NCI-H1694 (cell line): ENCODE measurements around the gene SPARC.
A peak's percentile ranks its signal among the peaks of the same experiment; 100 is the strongest.
"Not testable (repeated sequence)": the region's sequence is repeated elsewhere in the genome, so short reads cannot be mapped to it uniquely, and the experiment has no call there.

Experiments
- DNase-seq: peaks from one replicate; lab custom pipeline; 2025; lab: John Stamatoyannopoulos, UW

SPARC gene

DNA sequence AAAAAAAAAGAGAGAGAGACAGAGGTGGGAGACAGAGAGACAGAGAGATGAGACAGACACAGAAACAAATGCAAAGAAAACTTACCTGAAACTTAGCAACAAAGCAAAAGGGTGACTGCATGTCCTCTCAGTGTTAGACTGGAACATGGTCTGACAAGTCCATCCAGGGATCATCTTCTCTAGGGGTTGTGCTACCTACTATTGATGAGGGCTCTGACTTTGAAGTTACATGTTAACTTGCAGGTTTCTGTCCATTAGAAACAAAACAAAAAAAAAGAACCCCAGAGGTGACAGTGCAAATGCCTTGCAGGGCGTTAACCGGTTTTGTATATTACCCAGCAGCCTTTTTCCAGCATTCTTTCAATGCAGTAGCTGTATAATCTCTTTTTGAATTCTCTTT, 13.6 kb upstream of the SPARC start:
- no peak for DNase-seq

DNA sequence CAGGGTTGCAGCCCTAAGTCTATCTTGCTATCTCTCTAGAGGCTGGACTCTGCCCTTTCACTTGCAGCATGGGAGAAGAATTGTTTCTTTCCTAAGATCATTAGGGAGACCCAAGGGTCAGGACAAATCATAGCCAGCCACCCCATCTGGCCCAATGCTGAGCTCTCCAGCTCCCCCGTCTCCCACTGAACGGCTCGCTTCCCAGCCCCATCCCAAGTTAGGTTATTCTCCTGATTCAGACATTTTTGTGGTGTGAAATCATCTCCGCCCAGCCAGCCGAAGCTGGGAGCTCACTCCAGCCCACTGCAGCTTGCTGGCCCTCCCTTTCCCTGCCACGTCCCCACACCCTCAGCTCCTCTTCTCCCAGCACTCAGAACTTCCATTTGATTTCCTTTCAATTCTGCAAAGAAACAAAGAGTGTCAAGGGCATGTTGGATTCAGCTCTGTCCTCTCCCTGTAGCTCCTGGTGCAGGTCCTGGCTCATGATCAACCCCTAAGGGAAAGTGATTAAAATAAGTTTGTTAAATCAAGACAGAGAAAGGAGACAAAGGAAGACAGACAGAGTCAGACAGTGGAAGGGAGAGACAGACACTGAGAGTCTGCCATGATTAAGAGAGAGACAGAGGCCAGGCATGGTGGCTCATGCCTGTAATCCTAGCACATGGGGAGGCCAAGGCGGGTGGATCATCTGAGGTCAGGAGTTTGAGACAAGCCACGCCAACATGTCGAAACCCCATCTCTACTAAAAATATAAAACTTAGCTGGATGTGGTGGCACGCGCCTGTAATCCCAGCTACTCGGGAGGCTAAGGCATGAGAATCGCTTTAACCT, 12.6 kb upstream of the SPARC start:
- no peak for DNase-seq

DNA sequence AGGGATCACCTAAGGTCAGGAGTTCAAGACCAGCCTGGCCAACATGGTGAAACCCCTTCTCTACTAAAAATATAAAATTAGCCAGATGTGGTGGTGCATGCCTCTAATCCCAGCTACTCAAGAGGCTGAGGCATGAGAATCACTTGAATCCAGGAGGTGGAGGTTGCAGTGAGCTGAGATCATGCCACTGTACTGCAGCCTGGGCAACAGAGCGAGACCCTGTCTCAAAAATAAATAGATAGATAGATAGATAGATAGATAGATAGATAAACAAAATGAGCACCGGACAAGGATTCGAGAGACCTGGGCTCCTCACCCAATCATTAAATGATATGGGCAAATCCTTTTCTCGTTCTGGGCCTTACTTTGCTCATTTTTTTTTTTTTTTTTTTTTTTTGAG, 11.4 kb upstream of the SPARC start:
- DNase-seq = not testable (repeated sequence)

DNA sequence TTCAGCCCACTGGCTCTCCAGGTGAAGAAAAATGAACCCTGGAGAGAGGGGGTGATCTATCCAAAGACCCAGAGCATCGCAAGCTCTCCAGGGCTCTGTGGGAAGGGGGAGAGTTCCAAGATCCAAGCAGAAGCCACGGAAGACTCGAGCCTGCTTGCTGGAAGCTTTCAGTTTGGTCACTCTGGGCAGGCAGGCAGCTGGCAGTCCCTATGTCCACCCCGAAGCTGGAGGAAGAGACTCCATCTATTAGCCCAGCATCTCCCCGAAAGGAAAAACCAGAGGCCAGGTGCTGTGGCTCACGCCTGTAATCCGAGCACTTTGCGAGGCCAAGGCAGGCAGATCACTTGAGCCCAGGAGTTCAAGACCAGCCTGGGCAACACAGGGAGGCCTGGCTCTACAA, 10.7 kb upstream of the SPARC start:
- no peak for DNase-seq

DNA sequence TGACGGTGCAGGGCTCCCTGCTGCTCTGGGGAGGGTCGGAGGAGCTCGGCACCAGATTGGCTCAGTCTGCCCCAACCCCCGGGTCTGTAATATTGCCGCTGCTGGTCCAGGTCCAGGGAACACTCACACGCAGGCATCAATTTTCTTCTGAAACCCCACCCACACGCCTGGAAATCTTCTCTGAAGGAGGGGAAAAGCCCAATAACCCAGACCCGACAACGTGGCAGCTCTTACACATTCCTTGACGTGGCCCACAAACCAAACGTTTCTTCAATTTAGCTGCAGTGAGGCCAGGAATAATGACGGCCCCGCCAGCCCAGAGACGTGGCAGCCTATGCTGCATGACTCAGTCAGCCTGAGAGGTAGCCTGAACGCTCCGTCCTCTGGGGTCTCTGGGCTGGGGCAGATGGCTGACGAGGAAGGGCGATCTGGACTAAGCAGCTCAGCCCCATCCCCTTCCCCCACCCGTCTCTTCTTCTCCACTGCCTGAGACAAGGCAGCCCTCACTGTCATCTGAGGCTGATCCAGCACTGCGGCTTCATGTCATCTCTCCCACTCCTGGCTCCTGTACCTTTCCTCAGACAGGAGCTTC, 9.9 kb upstream of the SPARC start:
- DNase-seq = no peak

DNA sequence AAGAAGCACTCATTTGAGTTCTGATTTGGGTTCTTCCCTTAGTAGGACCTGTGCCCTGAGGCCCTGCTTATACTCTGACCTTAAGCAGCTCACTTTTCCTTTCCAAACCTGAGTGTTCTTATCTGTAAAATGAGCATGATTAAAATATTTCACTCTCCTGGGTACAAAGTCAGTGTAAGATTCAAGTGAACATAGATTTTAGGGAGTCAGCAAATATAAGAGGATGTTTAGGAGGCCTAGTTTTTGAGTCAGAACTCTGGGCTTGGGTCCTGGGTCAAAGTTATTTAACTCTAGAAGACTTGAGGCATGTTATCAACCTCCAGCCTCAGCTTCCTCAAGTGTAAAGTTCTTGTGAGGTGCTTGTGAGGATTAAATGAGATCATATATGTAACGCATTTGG, 8.7 kb upstream of the SPARC start:
- DNase-seq = no peak

DNA sequence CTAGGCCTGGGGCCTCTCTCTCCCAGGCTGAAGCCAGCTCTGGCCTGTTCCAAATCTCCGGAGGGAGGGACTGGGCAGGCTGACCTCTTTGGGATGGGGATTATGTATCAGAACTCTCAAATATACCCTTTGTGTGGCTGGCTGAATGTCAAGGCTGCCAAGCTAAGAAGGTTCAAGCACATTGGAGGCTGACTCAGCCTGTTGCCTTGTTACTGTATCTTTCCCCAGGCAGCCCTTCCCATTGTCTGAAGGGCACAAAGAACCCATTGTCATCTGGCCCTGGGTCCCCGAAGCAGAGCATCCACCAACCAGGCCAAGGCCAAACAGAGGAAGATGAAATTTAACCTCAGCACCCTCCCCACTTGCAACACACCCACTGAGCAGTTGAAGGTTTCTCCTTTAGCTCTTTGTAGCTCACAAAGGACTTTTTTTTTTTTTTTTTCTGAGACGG, 7.3 kb upstream of the SPARC start:
- no peak for DNase-seq

DNA sequence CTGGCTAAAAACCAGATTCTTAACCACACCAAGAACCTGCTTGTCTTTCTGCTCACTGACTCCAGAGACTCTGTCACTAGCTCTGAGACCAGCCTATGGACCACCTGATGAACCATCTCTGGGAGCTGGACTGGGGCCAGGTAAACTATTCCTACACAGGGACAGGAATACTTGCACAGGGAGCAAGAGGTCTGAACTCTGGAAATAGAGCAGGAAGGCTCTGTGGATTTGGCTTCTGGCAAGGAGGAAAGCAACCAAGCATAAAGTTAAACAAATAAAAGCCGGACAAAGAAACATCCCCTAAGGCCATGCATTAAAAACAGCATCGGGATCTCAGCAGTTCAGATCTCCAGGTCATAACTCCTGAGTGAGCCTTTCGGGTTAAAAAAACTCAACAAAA, 5.6 kb upstream of the SPARC start:
- no peak for DNase-seq

DNA sequence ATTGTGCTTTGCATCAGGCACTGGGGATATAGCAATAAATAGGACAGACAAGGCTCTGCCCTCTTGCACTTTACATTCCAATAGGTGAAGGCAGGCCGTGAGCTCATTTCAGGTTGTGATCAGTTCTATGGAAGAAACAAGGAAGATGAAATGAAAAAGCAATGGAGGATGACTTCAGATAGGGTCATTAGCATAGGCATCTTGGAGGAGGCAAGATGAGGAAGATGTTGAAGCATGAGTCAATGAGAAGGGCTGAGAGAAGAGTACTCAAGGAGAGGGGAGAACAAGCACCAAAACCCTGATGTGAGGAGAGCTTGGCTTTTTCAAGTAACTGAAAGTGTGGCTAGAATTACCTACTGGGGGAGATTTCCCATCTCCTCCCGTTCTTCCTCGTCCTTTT, 5.0 kb upstream of the SPARC start:
- no peak for DNase-seq

DNA sequence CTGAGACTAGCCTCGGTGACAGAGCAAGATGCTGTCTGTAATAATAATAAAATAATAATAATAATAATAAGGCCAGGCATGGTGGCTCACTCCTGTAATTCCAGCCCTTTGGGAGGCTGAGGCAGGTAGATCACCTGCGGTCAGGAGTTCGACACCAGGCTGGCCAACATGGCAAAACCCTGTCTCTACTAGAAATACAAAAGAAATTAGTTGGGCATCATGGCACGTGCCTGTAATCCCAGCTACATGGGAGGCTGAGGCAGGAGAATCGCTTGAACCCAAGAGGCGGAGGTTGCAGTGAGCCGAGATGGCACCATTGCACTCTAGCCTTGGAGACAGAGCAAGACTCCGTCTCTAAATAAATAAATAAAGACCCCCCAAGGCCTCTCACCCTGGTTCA, 2.9 kb upstream of the SPARC start:
- not testable (repeated sequence) for DNase-seq

DNA sequence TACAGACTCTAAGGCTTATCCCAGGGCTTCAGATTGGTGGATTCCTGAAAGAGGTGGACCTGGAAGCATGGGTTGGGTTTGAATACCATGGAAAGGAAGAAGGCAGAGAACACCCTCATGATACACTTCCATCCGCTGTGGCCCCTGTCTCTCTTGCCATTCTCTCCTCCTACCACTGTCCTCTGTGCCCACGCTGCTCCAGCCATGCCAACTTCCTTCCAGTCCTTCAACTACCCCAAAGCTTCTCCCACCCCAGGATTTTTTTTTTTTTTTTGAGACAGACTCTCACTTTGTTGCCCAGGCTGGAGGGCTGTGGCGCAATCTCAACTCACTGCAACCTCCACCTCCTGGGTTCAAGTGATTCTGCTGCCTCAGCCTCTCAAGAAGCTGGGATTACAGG, 1.7 kb upstream of the SPARC start:
- DNase-seq = no peak

DNA sequence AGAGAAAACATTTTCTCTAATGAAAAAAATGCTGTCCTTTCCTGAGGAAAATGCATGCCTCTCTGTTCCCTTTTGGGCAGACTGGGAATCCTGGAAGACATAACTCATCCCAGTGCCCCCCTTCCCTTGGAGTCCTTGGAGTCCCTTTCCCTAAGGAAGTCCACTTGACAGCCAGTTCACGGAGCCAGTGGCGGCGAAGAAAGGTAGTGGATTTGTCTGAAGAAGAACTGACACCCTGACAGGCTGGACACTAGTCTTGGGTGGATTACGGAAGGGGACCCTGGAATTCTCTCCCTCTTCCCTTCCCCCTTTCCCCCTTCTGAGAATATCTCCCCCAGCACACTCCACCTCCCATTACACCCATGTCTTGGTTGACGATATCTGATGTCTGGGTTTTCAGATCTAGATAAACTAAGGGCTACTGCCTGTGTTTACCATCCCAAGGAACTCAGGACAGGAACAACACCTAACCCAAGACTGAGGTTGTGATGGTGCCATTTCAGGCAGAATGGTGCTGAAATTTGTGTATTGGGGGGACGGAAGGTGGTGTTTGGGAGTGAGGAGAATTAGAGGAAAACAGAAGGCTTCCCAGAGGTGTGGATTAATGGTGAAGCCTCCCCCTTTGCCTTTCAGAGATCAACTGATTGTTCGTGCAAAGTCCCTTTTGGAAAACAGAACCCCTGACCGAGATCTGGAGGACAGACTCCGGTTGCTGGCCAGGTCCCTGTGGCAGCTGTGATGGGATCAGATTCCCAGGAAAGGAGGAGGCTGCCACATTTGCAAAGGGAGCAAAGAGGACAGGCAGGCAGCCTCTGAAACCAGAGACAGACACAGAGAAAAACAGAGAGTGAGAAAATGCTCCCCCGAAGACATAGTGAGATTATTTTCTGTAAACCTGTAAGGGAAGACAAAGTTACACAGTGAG, 704 bp downstream of the SPARC start:
- DNase-seq = no peak

DNA sequence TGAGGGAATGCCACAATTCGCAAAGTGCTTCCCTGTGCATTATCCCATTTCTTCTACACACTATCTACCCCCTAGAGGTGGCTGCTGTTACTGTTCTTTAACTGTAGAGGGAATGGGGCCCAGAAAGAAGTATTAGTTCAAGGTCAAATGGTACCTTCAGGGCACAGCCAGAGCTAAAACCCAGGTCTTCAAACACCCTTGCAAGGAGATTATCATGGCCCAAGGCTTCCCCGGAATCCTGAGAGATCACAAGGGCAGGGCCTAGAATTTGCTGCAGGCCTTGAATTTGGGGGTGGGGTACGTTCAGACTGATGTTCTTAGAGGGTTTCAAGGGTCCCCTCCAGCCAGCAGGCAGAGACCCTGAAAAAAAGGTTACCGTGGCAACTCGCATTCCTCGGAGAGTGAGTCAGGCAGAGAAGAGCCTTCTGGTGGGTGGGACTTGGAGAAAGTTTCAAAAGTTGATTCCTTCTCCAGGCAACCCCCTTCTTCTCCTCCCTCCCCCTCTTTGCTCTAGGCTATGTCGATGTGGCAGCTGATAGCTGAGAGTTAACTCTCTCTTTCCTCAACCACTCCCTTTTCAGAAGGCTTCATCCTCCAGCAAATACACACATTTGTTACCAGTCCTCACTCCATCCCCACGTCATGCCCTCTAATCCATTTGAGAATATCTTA, 1.9 kb downstream of the SPARC start:
- no peak for DNase-seq

DNA sequence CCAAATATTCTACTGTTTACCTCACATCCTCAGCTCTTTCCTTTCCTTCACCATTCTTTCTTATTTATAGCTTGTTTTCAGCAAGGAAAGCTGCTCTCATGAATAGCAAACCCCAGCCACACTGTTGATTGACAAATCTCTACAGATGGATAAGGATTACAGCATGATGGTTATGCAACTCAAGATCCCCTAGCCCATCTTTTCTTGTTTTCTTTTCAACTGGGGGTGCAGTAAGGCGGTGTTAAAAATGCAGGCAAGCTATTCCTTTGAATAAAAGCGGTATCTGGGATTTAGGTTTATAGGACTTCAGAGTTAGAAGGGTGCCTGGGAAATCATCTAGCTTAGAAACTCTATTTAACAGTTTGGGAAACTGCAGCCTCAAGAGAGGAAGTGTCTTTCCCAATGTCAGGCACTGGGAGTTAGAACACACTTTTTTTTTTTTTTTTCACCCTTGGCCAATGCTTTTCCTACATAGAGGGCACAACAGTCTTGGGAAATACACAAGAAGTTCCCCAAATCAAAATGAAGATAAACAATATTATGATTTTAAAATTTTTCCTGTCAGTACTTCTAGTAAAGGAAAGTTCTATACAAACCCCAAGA, 2.6 kb downstream of the SPARC start:
- DNase-seq = no peak

DNA sequence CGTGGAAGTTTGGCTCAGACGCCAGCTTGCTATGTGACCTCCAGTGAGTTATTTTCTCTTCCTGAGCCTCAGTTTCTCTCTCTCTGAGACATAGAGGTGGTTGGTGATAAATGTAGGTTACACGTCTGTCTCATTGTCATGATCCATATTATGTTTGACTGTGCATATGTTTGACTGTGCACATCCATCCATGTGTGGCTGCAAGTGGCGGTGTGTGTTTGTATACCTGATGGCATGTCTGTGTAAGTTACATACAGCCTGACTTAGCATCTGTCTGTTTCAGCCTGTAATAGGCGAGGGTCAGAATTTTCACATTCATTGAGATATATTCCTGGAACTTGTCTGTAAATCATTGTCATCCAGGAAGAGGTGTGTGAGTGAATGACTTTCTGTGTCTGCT, 3.3 kb downstream of the SPARC start:
- no peak for DNase-seq

DNA sequence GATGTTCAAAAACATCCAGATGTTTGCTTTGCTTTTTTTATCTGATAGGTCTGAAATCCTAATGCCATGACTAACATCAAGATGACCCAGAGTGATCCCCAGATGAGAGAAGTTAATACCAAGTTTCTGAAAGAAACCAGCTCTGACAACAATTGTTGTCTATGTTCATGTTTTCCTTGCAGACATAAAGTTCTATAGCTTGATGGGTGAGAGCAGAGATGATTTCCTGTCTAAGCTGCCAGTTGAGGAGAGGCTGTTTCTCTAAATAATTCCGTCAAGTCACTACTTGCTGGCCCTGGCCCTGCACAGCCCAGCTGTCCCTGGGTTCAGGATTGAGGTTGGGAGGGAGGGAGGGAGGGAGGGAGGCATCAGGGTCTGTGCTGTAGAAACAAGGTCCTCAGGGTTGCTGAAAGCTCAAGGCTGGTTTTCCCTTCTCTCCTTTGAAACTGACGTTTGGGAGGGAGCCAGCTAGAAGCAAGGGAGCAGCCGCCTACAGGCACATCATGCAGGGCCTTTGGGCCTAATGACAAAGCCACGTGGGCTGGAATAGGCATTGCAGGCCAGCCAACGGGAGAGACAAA, 3.9 kb downstream of the SPARC start:
- DNase-seq = peak; percentile 54

DNA sequence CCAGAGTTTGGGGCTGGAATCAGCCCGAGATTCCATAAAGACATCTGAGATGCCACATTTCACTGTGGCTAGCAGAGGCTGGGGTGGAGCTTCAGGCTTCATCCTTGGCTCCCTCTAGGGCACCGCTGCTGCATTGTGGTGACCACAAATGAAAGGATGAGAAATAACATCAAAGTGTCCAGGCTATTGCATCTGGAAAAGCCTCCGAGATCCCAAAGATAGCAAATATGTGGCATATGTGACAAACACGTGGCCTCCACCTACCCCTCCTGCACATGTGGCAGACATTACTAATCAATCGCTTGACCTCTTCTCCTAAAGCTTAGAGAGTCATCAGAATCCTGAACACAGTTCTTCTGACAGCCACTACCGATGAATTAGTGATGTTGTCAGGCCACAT, 4.5 kb downstream of the SPARC start:
- DNase-seq = no peak

DNA sequence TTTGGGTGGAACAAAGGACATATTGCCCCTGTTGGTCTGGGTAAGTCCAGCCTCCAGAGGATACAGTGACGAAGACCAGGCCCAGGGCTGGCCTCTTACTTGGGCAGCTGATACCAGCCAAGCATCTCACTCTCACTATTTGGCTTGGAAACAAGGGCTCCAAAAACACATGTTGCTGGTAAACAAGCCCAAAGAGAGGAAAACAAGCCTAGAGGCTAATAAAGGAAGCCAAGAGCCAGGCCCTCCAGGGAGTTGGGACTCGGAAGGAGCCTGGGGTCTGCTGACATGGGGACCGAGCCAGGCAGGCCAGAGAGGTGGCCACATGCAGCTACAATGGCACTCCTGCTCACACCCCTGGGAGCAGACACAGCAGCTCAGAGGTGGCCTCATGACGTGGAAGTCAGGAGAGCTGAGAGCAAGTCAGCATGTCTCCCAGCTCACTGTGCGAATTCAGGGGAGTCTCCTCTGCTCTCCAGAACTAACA, 5.7 kb downstream of the SPARC start:
- no peak for DNase-seq

DNA sequence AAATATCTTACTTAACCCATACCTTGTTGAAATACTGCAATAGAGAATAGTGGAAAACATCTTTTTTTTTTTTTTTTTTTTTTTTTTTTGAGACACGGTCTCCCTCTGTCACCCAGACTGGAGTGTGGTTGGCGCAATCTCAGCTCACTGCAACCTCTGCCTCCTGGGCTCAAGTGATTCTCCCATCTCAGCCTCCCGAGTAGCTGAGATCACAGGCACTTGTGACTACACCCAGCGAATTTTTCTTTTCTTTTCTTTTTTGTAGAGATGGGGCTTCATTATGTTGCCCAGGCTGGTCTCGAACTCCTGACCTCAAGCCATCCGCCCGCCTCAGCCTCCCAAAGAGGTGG, 6.6 kb downstream of the SPARC start:
- DNase-seq = not testable (repeated sequence)

DNA sequence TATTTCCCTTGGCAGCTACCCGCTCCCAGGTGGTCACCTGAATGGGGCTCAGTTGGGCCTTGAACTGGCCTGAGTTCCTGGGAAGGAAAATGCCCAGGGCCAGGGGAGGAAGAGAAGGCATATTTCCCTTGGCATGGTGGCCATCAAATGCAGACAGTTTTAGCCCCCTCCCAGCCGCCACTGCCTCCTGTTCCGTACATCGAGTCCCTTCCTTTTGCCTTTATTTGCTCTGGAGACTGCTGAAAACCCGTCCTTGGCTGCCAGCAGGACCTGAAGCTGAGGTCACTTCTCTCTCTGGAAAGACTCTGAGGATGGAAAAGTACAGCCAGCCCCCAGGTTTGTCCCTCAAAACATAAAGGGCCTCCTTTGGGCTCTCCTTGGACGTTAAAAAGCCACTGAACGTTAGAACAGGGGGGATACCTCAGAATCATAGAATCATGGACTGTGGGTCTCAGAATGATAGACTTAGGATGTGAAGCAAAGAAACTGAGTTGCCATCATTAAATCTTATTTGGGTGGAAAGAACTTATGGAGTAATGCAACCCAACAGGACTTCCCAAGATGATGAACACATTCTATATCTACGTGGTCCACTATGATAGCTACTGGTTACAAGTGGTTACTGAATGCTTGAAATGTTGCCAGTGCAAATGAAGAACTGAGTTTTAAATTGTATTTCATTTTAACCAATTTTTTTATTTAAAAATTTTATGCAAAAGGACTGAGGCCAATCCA, 7.1 kb downstream of the SPARC start:
- DNase-seq = no peak

DNA sequence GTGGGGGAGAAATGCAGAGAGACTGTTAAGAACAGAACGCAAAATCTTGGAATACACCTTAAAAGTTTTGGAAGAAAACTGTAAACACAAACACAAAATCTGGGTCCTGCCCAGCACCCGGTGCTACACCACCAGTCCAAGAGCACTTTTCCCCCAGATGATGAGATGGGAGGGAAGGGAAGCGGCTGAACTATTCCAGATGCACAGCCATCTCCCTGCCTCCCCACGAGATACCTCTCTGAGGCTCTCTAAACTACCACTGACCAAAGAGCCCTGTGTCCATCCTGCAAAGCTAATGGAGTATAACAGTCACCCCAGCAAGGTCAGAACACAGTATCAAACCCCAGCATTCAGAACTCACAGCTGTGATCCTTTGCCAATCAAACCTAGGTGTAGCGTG, 8.0 kb downstream of the SPARC start:
- no peak for DNase-seq
